ENCODE measurements around the gene PCGF3.
"Not testable (repeated sequence)": the region's sequence is repeated elsewhere in the genome, so short reads cannot be mapped to it uniquely, and the experiment has no call there.

Gene PCGF3

DNA sequence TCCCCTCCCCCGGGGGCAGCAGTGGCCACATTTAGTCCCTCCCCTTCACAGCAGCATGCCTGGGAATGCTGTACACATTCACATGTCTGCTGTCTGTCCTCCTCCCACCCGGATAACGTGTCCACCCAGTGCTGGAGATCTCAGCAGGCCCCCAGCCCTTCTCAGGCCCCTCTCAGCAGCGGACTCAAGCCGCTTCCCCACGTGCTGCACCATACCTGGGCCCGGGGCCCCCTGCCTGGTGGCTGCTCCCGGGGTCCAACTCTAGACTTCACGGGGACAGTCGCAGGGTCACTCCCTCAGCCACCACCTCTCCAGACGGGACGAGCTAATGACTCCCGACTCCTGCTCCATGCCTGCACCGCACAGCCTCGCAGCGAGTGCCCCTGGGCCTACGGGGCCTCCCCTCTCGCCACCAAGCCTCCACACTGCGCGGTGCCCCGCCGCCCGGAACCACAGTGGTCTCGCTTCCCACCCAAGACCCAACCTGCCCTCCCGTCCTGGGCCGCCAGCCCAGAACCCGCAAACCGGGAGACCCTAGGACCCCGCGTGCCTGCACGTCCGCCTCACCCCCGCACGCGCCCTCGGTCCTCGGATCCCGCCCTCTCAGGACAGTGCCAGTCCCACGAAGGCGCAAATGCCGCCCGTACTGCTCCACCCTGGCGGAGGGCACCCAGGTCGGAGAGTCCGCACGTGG is 1.3 kb upstream of the PCGF3 start:
- no peak for DNase-seq (ENCODE audit: low read depth in 2 of 2)

DNA sequence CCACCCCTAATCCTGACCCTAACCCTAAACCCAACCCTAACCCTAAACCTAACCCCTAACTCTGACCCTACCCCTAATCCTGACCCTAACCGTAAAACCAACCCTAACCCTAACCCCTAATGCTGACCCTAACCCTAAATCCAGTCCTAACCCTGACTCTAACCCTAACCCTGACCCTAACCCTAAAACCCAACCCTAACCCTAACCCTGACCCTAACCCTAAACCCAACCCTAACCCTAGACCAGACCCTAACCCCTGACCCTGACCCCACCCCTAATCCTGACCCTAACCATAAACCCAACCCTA is 708 bp upstream of the PCGF3 start:
- no peak for DNase-seq (ENCODE audit: low read depth in 2 of 2)

DNA sequence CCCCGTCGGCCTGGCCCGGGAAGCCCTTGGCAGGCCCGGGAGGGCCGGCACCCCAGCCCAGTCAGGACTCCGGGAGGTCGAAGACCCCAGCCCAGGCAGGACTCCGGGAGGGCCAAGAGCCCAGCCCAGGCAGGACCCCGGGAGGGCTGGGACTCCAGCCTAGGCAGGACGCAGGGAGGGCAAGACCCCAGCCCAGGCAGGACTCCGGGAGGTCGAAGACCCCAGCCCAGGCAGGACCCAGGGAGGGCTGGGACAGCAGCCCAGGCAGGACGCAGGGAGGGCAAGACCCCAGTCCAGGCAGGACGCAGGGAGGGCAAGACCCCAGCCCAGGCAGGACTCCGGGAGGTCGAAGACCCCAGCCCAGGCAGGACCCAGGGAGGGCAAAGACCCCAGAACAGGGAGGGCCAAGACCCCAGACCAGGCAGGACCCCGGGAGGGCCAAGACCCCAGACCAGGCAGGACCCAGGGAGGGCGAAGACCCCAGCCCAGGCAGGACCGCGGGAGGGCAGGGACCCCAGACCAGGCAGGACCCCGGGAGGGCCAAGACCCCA is 526 bp downstream of the PCGF3 start:
- DNase-seq (ENCODE audit: low read depth in 2 of 2), result not testable (repeated sequence)

DNA sequence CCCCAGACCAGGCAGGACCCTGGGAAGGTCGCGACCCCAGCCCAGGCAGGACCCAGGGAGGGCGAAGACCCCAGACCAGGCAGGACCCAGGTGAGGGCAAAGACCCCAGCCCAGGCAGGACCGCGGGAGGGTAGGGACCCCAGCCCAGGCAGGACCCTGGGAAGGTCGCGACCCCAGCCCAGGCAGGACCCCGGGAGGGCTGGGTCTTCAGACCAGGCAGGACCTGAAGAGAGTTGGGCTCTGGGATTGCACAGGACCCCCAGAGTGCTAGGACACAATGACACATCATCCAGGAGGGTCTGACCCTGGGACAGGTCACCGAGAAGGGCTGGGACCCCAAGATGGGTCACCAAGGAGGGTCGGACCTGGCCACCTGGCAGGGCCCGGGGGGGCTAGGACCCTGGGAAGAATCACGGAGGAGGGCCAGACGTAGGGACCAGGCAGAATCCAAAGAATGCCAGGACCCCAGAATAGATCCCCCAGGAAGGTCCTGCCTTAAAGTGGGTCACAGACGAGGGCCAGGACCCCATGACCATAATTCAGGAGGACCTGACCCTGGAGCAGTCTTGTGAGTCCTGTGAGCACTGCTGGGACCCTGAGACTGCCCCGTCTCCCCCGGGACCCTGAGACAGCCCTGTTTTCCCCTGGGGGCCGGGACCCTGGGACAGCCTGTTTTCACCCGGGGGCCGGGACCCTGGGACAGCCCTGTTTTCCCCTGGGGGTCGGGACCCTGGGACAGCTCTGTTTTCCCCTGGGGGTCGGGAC is 1.4 kb downstream of the PCGF3 start:
- DNase-seq (ENCODE audit: low read depth in 2 of 2), result no peak

DNA sequence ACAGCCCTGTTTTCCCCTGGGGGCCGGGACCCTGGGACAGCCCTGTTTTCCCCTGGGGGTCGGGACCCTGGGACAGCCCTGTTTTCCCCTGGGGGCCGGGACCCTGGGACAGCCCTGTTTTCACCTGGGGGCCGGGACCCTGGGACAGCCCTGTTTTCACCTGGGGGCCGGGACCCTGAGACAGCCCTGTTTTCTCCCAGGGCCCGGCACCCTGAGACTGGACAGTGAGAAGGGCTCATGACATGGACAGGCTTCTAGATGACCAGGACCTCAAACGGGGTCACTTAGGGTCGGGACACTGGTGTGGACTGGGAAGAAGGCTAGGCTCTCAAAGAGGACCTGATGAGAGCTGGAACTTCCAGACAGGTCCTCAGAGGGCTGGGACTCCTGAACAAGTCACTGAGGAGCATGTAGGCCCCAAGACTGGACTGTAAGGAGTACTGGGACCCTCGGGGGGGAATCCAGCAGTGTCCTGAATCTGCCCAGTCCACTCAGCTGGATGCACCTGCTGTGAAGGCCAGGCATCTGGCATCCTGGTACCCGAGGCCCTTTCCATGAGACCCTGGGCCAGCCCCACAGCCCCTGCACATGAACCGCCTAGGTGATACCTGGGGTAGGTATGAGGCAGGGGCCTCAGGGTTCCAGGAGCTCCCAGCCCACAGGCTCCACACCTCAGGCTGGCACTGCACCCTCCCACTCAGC is 2.4 kb downstream of the PCGF3 start:
- no peak for DNase-seq (ENCODE audit: low read depth in 2 of 2)

DNA sequence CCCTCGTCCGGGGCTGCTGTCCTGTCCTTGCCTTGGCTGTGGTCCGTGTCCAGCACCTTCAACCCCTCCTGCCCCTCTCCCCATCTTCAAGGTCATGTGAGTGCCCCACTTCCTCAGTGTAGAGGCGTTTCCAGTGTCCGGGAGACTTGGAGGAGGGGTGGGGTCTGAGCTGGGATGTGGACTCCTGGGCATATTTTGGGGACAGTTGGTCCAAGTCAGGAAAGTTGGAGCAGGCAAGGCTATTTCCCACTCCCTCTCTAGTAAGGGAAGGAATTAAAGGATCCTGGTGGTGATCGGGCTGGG is 3.0 kb downstream of the PCGF3 start:
- no peak for DNase-seq (ENCODE audit: low read depth in 2 of 2)

DNA sequence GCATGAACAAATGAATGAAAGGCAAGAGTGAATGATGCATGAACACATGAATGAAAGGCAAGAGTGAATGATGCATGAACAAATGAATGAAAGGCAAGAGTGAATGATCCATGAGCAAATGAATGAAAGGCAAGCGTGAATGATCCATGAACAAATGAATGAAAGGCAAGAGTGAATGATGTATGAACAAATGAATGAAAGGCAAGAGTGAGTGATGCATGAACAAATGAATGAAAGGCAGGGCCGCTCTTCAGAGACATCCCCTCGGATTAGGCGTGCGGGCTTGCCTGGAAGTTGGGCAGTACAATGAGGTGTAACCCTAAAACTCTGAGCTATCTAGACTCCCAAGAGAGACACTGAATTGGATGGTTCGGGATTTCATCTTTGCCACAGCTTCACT is 3.7 kb downstream of the PCGF3 start:
- DNase-seq (ENCODE audit: low read depth in 2 of 2), result no peak

DNA sequence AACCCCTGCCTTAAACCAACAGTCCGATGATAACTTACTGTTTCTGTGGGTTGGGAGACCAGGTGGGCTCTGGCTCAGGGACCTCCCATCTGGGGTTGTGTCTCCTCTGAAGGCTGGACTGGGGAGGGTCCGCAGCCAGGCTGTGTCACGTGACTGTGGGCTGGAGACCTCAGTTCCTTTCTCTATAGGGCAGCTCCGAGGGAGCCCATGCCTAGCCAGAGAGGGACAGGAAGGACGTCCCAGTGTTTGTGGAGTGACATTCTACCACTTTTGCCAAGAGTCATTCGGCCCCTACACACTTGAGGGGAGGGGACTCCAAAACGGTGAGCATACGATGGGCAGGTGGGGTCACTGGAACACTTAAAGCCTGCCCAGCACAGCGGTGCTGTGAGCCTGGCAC is 4.5 kb downstream of the PCGF3 start:
- DNase-seq (ENCODE audit: low read depth in 2 of 2), result no peak

DNA sequence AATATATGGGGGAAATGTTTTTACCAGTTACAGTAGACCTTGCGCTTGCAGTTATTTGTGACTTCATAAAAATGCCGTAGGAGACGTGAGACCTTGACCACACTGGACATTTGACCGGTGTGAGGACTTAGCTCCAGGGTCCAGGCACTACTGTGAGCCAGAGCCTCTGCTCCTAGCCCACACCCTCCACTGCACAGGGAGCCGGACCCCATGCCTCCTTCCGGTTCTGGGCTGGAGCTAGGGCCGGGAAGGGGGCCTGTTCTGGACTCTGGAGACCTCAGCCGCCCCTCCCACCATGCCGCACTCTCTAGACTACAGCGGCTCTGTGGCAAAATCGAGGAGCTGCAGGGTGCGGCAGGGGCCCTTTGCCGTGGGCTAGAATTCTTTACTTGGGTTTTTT is 5.3 kb downstream of the PCGF3 start:
- no peak for DNase-seq (ENCODE audit: low read depth in 2 of 2)

DNA sequence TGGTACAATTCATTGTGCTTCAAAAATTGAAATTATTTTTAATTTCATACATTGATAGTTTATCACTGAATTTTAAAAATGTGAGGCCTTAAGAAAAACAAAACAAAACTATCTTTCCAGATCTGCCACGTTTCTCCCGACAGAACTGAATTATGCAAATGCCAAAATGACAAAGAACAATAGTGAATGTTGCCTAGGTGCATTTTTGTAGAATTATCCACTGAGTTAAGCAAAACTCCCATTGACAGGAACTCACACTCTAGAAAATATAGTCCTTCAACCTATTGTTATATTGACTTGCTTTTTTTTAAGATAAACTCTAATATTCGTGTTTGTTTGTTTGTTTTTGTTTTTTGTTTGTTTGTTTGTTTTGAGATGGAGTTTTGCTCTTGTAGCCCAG is 6.5 kb downstream of the PCGF3 start:
- DNase-seq (ENCODE audit: low read depth in 2 of 2), result no peak

DNA sequence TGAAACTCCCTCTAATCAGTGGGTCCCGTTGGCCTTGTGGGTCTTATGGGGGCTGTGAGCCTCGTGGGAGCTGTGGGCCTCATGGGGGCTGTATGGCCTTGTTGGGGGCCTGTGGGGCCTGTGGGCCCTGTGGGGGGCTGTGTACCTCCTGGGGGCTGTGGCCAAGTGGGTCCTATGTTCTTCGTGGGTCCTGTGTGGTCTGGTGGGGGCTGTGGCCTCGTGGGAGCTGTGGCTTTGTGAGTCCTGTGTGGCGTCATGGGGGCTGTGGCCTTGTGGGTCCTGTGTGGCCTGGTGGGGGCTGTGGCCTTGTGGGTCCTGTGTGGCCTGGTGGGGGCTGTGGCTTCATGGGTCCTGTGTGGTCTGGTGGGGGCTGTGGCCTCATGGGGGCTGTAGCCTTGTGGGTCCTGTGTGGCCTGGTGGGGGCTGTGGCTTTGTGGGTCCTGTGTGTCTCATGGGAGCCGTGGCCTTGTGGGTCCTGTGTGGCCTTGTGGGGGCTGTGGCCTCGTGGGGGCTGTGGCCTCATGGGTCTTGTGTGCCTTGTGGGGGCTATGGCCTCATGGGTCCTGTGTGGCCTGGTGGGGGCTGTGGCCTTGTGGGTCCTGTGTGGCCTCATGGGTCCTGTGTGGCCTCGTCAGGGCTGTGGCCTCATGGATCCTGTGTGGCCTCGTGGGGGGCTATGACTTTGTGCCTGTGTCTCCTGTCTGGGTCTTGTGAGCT is 7.4 kb downstream of the PCGF3 start:
- no peak for DNase-seq (ENCODE audit: low read depth in 2 of 2)

DNA sequence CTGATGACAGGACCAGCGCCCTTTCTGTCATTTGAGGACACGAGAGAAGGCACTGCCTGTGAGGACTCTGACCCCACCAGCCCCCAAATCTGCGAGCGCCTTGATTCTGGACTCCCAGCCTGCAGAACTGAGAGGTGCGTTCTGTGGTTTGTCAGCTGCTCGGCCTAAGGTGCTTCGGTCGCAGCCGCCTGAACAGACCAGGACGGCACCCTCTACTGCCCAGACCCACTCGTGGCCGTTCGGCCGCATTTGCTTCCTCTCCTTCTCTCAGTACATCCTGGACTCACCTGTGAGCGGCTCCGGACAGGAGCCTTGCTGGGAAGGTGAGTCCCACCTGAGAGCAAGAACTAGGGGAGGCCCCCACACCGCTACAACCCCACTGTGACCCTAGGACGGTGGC is 8.5 kb downstream of the PCGF3 start:
- no peak for DNase-seq (ENCODE audit: low read depth in 2 of 2)

DNA sequence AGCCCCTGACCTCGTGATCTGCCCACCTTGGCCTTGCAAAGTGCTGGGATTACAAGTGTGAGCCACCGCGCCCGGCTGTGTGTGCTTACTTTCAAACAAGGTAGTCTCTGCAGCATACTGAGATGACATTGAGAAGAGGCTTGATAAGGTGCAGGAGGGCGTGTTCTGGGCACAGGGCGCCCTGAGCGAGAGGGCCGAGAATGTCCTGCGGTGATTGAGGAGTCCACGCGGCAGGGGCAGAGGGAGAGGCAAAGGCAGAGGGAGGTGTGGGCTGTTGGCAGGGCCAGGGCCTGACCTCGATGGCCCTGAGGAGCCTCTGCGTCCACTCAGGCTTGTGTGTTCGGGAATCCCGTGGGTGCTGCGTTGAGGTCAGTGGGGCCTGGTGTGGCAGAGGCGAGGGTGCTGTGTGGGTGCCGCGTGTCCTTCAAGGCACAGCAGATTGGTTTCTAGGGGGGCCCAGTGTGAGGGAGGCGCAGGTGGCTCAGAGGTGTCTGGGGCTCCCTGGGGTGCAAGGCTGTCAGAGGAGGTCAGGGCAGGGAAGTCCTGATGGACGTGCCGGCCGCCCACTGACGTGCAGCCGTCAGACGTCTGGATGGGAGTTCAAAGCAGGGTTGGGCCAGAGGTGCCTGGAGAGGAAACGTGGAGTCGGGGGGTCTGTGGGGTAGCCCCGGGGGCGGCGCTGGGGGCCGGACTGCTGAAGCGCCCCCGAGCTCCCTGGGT is 12.1 kb downstream of the PCGF3 start:
- no peak for DNase-seq (ENCODE audit: low read depth in 2 of 2)

DNA sequence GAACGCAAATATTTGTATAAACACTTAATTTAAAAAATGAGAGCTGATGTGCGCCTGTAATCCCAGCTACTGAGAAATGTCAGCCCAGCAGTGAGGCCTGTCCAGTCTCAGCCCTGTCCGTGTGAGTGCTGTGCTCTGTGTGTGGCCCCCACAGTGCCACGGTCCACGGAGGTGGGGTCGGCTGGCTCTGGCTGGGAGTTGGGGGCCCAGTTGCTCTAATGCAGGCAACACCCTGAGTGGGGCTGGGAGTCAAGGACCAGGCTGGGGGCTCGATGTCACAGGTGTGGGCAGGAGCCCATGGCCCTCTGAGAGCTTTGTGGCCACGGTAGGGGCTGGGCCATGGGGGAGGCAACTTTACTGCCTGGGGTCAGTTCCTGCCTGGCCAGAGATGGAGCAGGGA is 12.8 kb downstream of the PCGF3 start:
- no peak for DNase-seq (ENCODE audit: low read depth in 2 of 2)

DNA sequence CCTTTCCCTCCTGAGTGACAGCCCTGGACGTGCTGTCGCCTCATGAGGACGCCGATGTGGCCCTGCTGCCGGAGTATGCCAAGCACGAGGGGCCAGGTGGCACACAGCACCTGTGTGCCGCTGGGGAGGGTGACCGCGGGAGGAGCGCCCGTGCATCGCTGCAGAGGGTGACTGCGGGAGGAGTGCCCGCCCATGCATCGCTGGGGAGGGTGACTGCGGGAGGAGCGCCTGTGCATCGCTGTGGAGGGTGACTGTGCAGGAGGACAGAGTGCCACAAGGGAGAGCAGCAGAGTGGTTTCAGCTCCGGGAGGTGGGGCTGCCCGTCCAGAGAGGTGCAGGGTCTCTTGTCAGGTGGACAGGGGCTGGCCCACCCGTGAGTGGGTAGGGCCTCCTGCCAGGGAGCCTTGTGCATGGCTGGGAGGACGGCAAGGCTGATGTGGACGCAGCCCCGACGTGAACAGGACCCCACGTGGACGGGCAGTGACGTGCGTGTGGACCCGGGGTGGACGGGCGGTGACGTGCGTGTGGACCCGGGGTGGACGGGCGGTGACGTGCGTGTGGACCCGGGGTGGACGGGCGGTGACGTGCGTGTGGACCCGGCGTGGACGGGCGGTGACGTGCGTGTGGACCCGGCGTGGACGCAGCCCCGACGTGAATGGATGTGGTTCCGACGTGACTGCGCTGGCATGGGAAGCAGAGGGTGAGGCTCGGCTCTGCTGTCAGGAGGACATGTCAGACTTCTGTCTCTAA is 14.7 kb downstream of the PCGF3 start:
- no peak for DNase-seq (ENCODE audit: low read depth in 2 of 2)

DNA sequence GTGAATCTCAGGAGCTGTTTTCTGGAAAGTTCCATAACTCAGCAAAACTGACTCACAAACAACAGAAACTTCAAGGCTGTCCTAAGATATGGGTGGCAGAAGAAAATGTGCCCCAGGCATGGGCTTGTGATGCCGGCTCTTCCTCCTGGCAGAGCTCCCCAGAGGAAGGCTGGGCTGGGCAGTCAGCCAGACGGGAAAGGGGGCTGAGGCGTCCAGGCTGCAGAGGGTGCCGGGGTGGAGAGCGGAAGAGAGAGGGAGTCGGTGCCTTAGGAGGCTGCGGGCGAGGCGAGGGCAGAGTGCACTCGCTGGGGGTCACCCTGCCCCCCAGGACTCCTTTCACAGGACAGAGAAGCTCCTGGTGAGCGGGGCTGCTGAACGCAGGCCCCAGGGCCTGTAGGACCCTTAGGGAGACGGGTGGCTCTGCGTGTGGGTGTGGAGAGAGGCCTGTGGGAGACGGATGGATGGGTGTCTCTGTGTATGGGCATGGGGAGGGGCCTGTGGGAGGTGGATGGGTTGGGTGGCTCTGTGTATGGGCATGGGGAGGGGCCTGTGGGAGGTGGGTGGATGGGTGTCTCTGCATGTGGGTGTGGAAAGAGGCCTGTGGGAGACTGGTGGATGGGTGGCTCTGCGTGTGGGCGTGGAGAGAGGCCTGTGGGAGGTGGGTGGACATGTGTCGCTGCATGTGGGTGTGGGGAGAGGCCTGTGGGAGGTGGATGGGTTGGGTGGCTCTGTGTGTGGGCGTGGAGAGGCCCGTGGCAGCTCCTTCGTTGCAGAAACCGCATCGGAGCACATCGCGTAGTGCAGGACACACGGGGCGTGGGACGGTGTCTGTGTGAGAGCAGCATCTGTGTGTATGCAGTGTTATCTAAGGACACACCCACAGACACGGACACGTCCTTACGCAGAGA is 15.9 kb downstream of the PCGF3 start:
- DNase-seq (ENCODE audit: low read depth in 2 of 2), result no peak

DNA sequence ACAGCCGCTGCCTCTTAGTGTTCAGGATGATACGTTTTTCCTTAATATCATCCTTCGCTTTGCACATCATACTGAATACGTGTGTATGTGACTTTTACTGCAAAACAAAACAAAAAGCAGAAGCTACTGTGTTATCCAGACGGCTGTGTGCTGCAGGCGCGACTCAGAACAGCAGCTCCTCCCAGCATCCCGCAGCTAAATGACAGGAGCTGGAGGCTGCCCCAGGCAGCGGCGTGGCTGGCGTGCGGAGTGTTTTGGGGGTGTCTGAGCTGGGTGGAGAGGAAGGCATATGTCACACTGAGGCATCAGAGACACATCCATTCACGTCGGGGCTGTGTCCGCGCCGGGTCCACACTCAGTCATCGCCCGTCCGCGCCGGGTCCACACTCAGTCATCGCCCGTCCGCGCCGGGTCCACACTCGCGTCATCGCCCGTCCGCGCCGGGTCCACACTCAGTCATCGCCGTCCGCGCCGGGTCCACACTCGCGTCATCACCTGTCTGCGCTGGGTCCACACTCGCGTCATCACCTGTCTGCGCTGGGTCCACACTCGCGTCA is 16.6 kb downstream of the PCGF3 start:
- no peak for DNase-seq (ENCODE audit: low read depth in 2 of 2)

DNA sequence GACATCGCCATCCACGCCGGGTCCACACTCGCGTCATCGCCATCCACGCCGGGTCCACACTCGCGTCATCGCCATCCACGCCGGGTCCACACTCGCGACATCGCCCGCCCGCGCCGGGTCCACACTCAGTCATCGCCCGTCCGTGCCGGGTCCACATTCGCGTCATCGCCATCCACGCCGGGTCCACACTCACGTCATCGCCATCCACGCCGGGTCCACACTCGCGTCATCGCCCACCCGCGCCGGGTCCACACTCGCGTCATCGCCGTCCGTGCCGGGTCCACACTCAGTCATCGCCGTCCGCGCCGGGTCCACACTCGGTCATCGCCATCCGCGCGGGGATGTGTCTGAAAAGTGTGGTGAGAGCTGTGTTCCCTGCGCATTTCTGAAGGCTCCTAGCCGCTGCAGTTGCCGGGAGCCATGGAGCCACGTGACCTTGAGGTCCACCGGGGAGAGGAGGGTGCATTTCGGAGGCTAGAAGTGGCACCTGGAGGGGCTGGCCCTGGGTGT is 17.3 kb downstream of the PCGF3 start:
- DNase-seq (ENCODE audit: low read depth in 2 of 2), result no peak

DNA sequence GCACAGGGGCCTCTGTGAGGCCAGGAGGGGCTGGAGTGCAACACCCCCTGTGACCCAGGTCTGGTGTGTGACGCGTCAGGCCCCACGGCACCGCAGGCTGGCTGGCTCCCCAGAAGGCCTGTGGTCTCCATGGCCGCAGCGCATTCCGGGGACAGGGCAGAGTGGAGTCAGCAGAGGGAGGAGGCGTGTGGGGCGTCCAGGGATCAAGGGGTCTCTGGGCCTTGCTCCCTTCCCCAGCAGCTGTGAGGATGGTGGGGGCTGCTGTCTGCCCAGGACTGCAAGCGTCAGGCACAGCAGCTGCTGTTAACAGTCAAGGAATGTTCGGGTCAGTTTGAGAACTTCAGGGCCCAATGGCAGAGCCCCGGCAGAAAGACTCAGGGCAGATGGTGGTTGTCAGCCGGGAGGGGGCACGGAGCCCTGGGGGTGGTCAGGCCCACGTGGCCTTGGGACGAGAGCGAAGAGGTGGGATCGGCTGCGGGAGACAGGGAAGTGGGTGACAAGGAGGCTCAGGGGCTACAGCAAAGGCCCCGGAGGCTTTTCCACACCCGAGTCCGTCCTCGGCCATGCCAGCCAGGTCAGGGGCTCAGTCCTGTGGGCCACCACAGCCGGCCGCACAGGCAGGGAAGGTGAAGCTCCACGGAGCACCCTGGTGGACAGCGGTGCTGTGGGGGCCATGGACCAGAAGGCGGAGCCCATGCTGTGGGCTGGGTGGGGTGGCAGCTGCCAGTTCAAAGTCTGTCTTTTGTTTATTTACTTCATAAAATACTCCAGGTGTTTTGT is 18.3 kb downstream of the PCGF3 start:
- DNase-seq (ENCODE audit: low read depth in 2 of 2), result no peak

All from fibroblast of skin of left biceps (primary cell).